ENCODE results near the gene NF1.

GRCh38 chr17:31411707-31412285, 317.0 kb downstream of the NF1 start:
- TF ChIP-seq JUN (CRISPR knock-in tag; IDR thresholded peaks at IDR 0.05) (no peak), CTCF (IDR thresholded peaks at IDR 0.05) (no peak), NR1H2 (CRISPR knock-in tag; IDR thresholded peaks at IDR 0.05) (no peak), ZNF512 (CRISPR knock-in tag; IDR thresholded peaks at IDR 0.05; ENCODE audit: borderline replicate concordance) (no peak), CREM (CRISPR knock-in tag; IDR thresholded peaks at IDR 0.05) (no peak), FOXJ3 (CRISPR knock-in tag; IDR thresholded peaks at IDR 0.05; ENCODE audit: borderline replicate concordance) (no peak), TEAD4 (CRISPR knock-in tag; IDR thresholded peaks at IDR 0.05) (no peak)
